Gastrocnemius medialis (tissue), 4 donors: ENCODE measurements around the gene PARVA. TPM values are rescaled to one million over a fixed set of nuclear protein-coding genes. Genes with fewer than 3 reads are reported as not detected.

ENCODE experiments used
- ATAC-seq, 2 donors: fragments of 150-250 bp; one replicate each; pipeline ENCODE4 v1.9.1; 2016
- DNase-seq, 2 donors: peaks; one replicate each; pipeline ENCODE4 v3.0.0-alpha.2; 2019
- H3K27ac ChIP-seq, 4 donors: fragments of 200-600 bp; sonication (generic); 1 replicate in 1 of 4; 2 replicates in 3 of 4; pipeline ENCODE4 v1.5.1; 2016 to 2018; ENCODE audit warnings: mild to moderate bottlenecking in 2 of 4, moderate library complexity in 1 of 4
- H3K27me3 ChIP-seq, 3 donors: fragments of 200-600 bp; sonication (generic) in 2 of 3; 1 replicate in 1 of 3; 2 replicates in 2 of 3; pipeline versions ENCODE4 v1.5.1 to v1.6.0; 2016 to 2019; ENCODE audit warnings: mild to moderate bottlenecking in 1 of 3, moderate library complexity in 1 of 3
- H3K36me3 ChIP-seq, 2 donors: fragments of 200-600 bp; sonication (generic) in 1 of 2; one replicate each; pipeline ENCODE4 v1.5.1; 2017 to 2018
- H3K4me1 ChIP-seq, 2 donors: fragments of 200-600 bp; sonication (generic) in 1 of 2; one replicate each; pipeline ENCODE4 v1.5.1; 2016 to 2017; ENCODE audit warnings: mild to moderate bottlenecking in 2 of 2
- H3K4me3 ChIP-seq, 4 donors: fragments of 200-600 bp; sonication (generic) in 3 of 4; 1 replicate in 1 of 4; 2 replicates in 3 of 4; pipeline ENCODE4 v1.5.1; 2016 to 2019; ENCODE audit warnings: mild to moderate bottlenecking in 2 of 4
- H3K9me3 ChIP-seq, 3 donors: fragments of 200-600 bp; sonication (generic) in 2 of 3; 1 replicate in 1 of 3; 2 replicates in 2 of 3; pipeline ENCODE4 v1.5.1; 2016 to 2019
- POLR2A ChIP-seq, 2 donors: fragments of 450-650 bp; IDR thresholded peaks; one replicate each; pipeline ENCODE4 v1.6.1; 2017; ENCODE audit warnings: antibody characterized with exemption in 2 of 2, mild to moderate bottlenecking in 2 of 2, moderate library complexity in 2 of 2
- in situ Hi-C, 4 donors: fragments of 200-750 bp; cut with MboI; loops; one replicate each; pipeline versions ENCODE4 v1.15.0 to v1.8.0; 2017; ENCODE audit warnings: low sequenced_read_pairs in 4 of 4
- intact Hi-C: fragments of 100-400 bp; cut with DNase I; formaldehyde crosslinking; loops from one replicate; pipeline ENCODE4 v1.15.1; 2023; ENCODE audit warnings: low total_unique reads
- total RNA-seq, 4 donors: library from RNA; depleted of rRNA; stranded (reverse); fragments of >200 nt; gene quantifications; one replicate each; pipeline versions ENCODE4 v1.1.0 to v1.2.3, GENCODE V29; 2016
- TF ChIP-seq, protein P1 (sequence below), 5 experiments: fragments of 450-650 bp in 3 of 5; fragments of 200-600 bp in 2 of 5; sonication (generic) in 2 of 5; IDR thresholded peaks in 4 of 5; conservative IDR thresholded peaks in 1 of 5; 1 replicate in 4 of 5; 2 replicates in 1 of 5; pipeline ENCODE4 v1.5.1; 2016 to 2019; ENCODE audit warnings: antibody characterized with exemption in 5 of 5, mild to moderate bottlenecking in 3 of 5, moderate library complexity in 3 of 5

Gene PARVA
- total RNA-seq, 4 donors from 2014 or later, result 4.4 to 9.7 (median 8.4) TPM

DNA sequence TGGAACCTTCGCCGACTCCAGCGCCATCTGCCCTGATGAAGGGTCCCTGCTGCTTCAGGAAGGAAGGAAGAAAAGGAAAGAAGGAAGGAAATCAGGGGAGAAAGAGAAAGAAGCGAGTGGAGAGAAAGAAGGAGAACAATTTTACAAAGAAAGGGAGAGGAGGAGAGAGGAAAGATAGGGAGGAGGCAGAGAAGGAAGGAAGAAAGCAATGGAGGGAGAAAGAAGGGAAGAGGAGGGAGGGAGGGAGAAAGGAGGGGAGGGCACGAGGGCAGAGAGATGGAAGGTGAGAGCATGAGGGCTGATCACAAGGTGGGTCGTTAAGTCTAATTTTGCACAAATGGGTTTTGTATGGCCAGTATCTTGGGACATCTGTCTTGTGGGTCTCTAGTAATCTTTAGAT is 39.2 kb downstream of the PARVA start:
- in situ Hi-C loops, result loop anchor here in 3 of 4 donors (10.0 kb wide), 2 partner anchors 468 to 478 kb away; no protein-coding TSS in a partner anchor
- intact Hi-C loops, result no loop called here
- Histone ChIP-seq H3K4me3 (no peak overlapping the region), H3K4me1 (peaks cover 24% of the 10 kb centered on the region in 2 donors), H3K9me3 (no peaks in the 10 kb centered on the region), H3K27me3 (no peaks in the 10 kb centered on the region), H3K36me3 (no peaks in the 10 kb centered on the region), H3K27ac (no peak overlapping the region)
- DNase-seq (no peak), ATAC-seq (no peak)
- TF ChIP-seq POLR2A (IDR thresholded peaks at IDR 0.05), result no peak
- TF ChIP-seq, protein P1, sequence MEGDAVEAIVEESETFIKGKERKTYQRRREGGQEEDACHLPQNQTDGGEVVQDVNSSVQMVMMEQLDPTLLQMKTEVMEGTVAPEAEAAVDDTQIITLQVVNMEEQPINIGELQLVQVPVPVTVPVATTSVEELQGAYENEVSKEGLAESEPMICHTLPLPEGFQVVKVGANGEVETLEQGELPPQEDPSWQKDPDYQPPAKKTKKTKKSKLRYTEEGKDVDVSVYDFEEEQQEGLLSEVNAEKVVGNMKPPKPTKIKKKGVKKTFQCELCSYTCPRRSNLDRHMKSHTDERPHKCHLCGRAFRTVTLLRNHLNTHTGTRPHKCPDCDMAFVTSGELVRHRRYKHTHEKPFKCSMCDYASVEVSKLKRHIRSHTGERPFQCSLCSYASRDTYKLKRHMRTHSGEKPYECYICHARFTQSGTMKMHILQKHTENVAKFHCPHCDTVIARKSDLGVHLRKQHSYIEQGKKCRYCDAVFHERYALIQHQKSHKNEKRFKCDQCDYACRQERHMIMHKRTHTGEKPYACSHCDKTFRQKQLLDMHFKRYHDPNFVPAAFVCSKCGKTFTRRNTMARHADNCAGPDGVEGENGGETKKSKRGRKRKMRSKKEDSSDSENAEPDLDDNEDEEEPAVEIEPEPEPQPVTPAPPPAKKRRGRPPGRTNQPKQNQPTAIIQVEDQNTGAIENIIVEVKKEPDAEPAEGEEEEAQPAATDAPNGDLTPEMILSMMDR (IDR thresholded peaks at IDR 0.05 in 4 of 5, conservative IDR thresholded peaks at IDR 0.05 in 1 of 5), result no peak

DNA sequence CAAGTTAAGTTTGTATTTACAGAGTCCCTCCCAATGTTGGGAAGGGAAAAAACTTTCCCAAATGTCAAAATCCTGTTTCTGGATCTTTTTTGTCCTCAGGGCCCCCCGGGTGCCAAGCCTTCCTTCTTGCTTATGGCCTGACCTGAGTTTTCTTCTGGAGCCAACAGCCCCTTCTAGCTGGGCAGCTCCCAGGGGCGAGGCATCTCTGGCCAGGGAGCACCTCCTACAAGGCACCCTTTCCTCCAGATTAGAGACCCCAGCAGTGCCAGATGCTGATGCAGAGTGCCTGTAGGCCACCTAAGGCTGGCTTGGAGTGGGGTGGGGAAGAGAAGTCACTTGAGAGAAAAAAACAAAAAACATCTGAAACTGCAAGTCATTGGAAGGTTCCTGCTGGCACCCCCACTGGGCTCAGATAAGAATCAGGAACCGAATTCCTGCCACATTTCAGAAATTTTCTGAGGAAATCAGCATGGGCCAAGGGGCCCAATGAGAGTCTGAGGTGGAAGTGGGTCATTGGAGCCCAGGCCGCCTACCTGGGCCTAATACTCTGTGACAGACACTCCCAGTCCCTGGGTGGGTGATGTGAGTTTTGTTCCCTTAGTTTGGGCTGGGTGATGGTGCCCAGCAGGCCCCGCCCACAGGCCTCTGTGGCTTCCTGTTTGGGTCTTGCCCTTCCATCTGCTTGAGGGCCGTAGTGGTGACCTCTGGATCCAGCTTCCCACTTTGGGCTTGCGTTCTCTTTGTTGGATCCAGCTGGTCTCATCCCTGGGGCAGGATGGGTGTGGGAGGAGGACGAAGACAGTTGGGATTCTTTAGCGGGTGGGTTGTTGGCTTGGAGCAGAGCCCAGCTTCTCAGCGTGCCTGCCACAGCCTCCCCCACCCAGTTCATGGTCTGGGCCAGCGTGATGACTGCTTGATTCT is 40.6 kb downstream of the PARVA start:
- Histone ChIP-seq H3K4me3 (no peak overlapping the region), H3K36me3 (no peaks in the 10 kb centered on the region), H3K27me3 (no peaks in the 10 kb centered on the region), H3K9me3 (no peaks in the 10 kb centered on the region), H3K27ac (peak overlapping the region in 1 of 4 donors; percentile 6), H3K4me1 (peaks cover 12 to 14% of the 10 kb centered on the region in 2 donors)
- intact Hi-C loops (no loop called here), in situ Hi-C loops (loop anchor here in 3 of 4 donors (10.0 kb wide), 2 partner anchors 467 to 477 kb away; no protein-coding TSS in a partner anchor)
- no peak for DNase-seq
- no peak for ATAC-seq
- TF ChIP-seq, protein P1 (IDR thresholded peaks at IDR 0.05 in 4 of 5, conservative IDR thresholded peaks at IDR 0.05 in 1 of 5), result no peak
- TF ChIP-seq POLR2A (IDR thresholded peaks at IDR 0.05), result no peak

DNA sequence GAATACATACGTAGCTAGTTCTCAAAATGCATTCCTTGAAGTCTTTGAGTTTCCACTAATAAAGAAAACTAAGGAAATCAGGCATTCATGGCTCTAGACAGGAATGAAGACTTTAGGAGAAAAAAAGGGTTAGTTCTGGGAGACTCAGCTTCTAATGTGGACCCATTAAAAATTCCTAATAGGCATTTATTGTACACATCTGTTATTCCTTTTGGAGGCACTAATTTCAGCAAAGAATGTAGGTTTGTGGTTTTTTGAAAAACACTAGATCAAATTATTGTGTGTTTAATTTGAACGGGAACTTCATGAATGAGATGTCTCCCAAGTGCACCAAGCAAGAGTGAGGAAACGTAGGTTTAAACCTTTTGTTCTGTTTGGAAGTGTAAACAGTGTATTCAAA is 42.7 kb downstream of the PARVA start:
- no peaks in the 10 kb centered on the region for H3K36me3 ChIP-seq
- H3K27me3 ChIP-seq, result no peaks in the 10 kb centered on the region
- H3K27ac ChIP-seq, result no peak overlapping the region
- TF ChIP-seq, protein P1 (IDR thresholded peaks at IDR 0.05 in 4 of 5, conservative IDR thresholded peaks at IDR 0.05 in 1 of 5), result no peak
- no peak for TF ChIP-seq POLR2A (IDR thresholded peaks at IDR 0.05)
- DNase-seq (no peak), ATAC-seq (no peak)
- no peaks in the 10 kb centered on the region for H3K4me1 ChIP-seq
- no peaks in the 10 kb centered on the region for H3K9me3 ChIP-seq
- in situ Hi-C loops (no loop called here), intact Hi-C loops (no loop called here)
- no peak overlapping the region for H3K4me3 ChIP-seq

DNA sequence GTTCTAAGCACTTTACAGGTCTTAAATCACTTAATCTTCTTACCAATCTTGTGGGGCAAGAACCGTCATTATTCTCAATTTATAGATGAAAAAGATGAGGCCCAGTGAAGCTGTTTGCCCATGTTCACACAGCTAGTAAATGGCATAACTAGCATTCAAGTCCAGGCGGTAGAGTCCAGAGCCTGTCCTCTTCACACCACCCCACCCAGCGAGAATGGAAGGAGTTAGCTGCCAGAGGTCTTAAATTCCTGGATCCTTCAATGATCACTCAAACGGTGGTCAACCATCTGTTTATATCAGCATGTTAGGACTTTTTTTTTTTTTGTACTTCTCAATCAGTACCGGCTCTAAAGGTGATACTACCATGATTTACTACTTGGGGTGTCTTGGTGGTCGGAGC is 43.3 kb downstream of the PARVA start:
- ATAC-seq (no peak), DNase-seq (no peak)
- in situ Hi-C loops, result no loop called here
- no peaks in the 10 kb centered on the region for H3K27me3 ChIP-seq
- TF ChIP-seq, protein P1 (IDR thresholded peaks at IDR 0.05 in 4 of 5, conservative IDR thresholded peaks at IDR 0.05 in 1 of 5), result no peak
- no peak for TF ChIP-seq POLR2A (IDR thresholded peaks at IDR 0.05)
- no peak overlapping the region for H3K27ac ChIP-seq
- H3K4me1 ChIP-seq, result no peaks in the 10 kb centered on the region
- no peaks in the 10 kb centered on the region for H3K36me3 ChIP-seq
- H3K4me3 ChIP-seq, result no peak overlapping the region
- intact Hi-C loops, result no loop called here
- no peaks in the 10 kb centered on the region for H3K9me3 ChIP-seq
